Endodermal cell (in vitro differentiated cells): ENCODE measurements around the gene SNRNP27. TPM values are rescaled to one million over a fixed set of nuclear protein-coding genes. Genes with fewer than 3 reads are reported as not detected.

ENCODE experiments used
- DNase-seq: peaks from one replicate; pipeline ENCODE4 v3.0.0-alpha.2; 2017
- H3K27ac ChIP-seq: 2 replicates; pipeline ENCODE4 v1.5.1; 2013; ENCODE audit warnings: mild to moderate bottlenecking, low read depth, low read length, moderate library complexity
- H3K27me3 ChIP-seq: 2 replicates; pipeline ENCODE4 v1.6.1; 2013; ENCODE audit warnings: mild to moderate bottlenecking, low read length, moderate library complexity; ENCODE audit not compliant: insufficient read depth, control insufficient read depth, poor library complexity, severe bottlenecking
- H3K36me3 ChIP-seq: 2 replicates; pipeline ENCODE4 v1.7.0; 2013; ENCODE audit warnings: mild to moderate bottlenecking, low read length, moderate library complexity; ENCODE audit not compliant: control insufficient read depth, insufficient read depth
- H3K4me1 ChIP-seq: one replicate; pipeline ENCODE4 v1.7.0; 2013; ENCODE audit warnings: low read length; ENCODE audit not compliant: control insufficient read depth, insufficient read depth
- H3K4me3 ChIP-seq: 2 replicates; pipeline ENCODE4 v1.5.1; 2013; ENCODE audit warnings: mild to moderate bottlenecking, low read length, moderate library complexity
- H3K9ac ChIP-seq: 2 replicates; pipeline ENCODE4 v1.6.1; 2013; ENCODE audit warnings: mild to moderate bottlenecking, low read length, moderate library complexity; ENCODE audit not compliant: poor library complexity, severe bottlenecking; ENCODE audit errors: extremely low read depth
- H3K9me3 ChIP-seq: 2 replicates; pipeline ENCODE4 v1.6.1; 2013; ENCODE audit warnings: mild to moderate bottlenecking, low read length, moderate library complexity; ENCODE audit not compliant: control insufficient read depth
- H3K27ac Mint-ChIP-seq: 2 replicates; pipeline ENCODE4 v1.8.0; 2020; ENCODE audit warnings: mixed read lengths
- H3K27me3 Mint-ChIP-seq: 2 replicates; pipeline ENCODE4 v1.8.0; 2021; ENCODE audit warnings: mild to moderate bottlenecking, mixed read lengths; ENCODE audit not compliant: insufficient read depth
- H3K36me3 Mint-ChIP-seq: 2 replicates; pipeline ENCODE4 v1.8.0; 2020; ENCODE audit warnings: low read depth, mixed read lengths
- H3K4me1 Mint-ChIP-seq: 2 replicates; pipeline ENCODE4 v1.8.0; 2020; ENCODE audit warnings: mixed read lengths
- H3K4me3 Mint-ChIP-seq: 2 replicates; pipeline ENCODE4 v1.8.0; 2020; ENCODE audit warnings: mild to moderate bottlenecking, moderate library complexity, mixed read lengths
- H3K9me3 Mint-ChIP-seq: 2 replicates; pipeline ENCODE4 v1.8.0; 2020; ENCODE audit warnings: mild to moderate bottlenecking, mixed read lengths
- WGBS, 2 experiments: methylation state at CpG; one replicate each; pipeline versions ENCODE4 v1.1.5 to v1.1.7; 2013; ENCODE audit warnings: missing lambda C conversion rate in 2 of 2, mixed read lengths in 1 of 2; ENCODE audit not compliant: insufficient coverage in 1 of 2, insufficient read length in 1 of 2; 5-methylcytosine and 5-hydroxymethylcytosine counted together
- total RNA-seq, 2 donors: library from RNA; stranded (reverse); fragmentation: NEBNext Ultra II Directional in 1 of 2; extraction: Animal tissue kit (Norgen Biotek cat#: 25700) in 1 of 2; gene quantifications; 2 replicates in 1 of 2; 3 replicates in 1 of 2; pipeline ENCODE4 v1.2.1, GENCODE V29; 2021
- TF ChIP-seq, protein P1 (sequence below): fragments of 200-600 bp; sonication (generic); conservative IDR thresholded peaks from 2 replicates; pipeline ENCODE4 v1.5.0; 2021; ENCODE audit warnings: antibody characterized with exemption, mild to moderate bottlenecking

The SNRNP27 gene
- total RNA-seq, 2 donors from 2014 or later, result 56.2 to 64.9 TPM

DNA sequence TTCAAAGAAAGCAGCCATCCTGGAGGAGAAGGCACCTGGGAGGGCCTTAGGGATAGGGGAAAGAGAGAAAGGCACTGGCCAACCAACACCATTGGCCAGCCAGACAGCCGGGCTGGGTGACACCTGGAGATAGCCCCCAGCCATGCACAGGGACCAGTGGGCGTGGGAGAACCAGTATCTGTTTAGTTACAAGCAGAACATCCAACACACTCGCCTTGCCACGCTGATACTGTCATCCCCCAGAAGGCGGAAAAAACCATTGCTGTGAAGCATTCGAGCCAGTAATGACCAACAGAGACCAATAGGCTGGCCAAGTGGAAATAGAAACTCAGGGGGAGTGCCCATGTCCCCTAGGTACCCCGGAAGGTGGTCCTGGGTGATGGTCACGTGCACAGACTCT lies 52.2 kb downstream of the SNRNP27 start:
- H3K36me3 Mint-ChIP-seq, result no peaks in the 10 kb centered on the region
- Histone ChIP-seq H3K4me3 (no peak overlapping the region), H3K36me3 (no peaks in the 10 kb centered on the region), H3K9me3 (no peaks in the 10 kb centered on the region), H3K9ac (no peak overlapping the region), H3K27me3 (no peaks in the 10 kb centered on the region), H3K4me1 (no peaks in the 10 kb centered on the region), H3K27ac (no peak overlapping the region)
- no peak overlapping the region for H3K4me3 Mint-ChIP-seq
- no peak for DNase-seq
- TF ChIP-seq, protein P1, sequence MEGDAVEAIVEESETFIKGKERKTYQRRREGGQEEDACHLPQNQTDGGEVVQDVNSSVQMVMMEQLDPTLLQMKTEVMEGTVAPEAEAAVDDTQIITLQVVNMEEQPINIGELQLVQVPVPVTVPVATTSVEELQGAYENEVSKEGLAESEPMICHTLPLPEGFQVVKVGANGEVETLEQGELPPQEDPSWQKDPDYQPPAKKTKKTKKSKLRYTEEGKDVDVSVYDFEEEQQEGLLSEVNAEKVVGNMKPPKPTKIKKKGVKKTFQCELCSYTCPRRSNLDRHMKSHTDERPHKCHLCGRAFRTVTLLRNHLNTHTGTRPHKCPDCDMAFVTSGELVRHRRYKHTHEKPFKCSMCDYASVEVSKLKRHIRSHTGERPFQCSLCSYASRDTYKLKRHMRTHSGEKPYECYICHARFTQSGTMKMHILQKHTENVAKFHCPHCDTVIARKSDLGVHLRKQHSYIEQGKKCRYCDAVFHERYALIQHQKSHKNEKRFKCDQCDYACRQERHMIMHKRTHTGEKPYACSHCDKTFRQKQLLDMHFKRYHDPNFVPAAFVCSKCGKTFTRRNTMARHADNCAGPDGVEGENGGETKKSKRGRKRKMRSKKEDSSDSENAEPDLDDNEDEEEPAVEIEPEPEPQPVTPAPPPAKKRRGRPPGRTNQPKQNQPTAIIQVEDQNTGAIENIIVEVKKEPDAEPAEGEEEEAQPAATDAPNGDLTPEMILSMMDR, result no peak
- H3K27me3 Mint-ChIP-seq, result no peaks in the 10 kb centered on the region
- no peaks in the 10 kb centered on the region for H3K9me3 Mint-ChIP-seq
- WGBS, 2 experiments, result 86 to 92% methylated on average over 6 to 8 of the region's 8 CpGs
- peaks cover 6% of the 10 kb centered on the region for H3K4me1 Mint-ChIP-seq
- H3K27ac Mint-ChIP-seq, result no peak overlapping the region

DNA sequence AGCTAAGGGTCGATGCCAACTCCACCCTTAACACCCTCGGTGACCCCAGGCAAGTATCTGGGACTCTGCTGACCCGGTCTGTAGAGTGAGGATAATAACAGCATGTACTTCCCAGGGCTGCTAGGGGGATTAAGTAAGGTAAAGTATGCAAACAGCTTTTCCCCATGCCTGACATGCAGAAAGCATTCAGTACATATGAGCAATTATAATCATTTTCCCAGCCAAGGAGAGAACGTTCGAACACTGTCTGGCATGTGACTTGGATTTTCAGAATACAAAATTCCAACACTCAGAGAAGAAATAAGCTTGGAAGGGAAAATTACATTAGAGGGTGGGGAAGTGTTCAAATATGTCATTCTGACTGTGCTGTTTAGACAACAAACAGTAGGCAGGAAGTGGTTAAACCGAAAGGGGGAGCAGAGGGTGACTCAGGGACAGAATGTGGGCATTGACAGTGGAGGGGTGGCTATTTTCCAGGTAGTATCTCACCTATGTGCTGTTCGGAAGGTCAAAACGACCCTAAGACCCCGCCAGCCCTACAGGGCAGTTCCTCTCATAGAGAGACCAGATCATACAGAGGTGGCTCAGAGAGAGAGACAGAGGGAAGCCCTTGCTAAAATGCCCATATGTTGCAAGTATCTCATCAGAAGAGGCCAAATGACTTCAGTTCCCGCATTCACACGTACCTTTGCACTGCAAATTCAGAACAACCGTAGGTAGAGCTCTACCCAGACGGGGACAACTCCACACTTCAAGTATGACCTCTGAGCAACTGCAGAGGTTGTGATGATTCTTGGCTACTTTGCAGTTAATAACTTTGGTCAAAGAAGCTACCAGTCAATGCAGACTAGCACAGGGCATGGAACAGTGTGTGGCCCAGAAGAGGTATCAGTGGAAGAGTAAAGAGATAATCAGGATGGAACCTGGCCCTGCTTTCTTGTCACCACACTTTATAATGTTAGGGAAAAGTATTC lies 52.9 kb downstream of the SNRNP27 start:
- H3K9me3 ChIP-seq, result no peaks in the 10 kb centered on the region
- no peaks in the 10 kb centered on the region for H3K27me3 ChIP-seq
- H3K4me1 ChIP-seq, result no peaks in the 10 kb centered on the region
- no peaks in the 10 kb centered on the region for H3K36me3 Mint-ChIP-seq
- DNase-seq, result no peak
- no peaks in the 10 kb centered on the region for H3K36me3 ChIP-seq
- H3K4me3 ChIP-seq, result no peak overlapping the region
- no peaks in the 10 kb centered on the region for H3K27me3 Mint-ChIP-seq
- no peak overlapping the region for H3K9ac ChIP-seq
- H3K27ac Mint-ChIP-seq, result no peak overlapping the region
- TF ChIP-seq, protein P1, result no peak
- H3K9me3 Mint-ChIP-seq, result no peaks in the 10 kb centered on the region
- WGBS, 2 experiments, result 89 to 90% methylated on average over 13 of the region's 13 CpGs
- H3K27ac ChIP-seq, result no peak overlapping the region
- peaks cover 6% of the 10 kb centered on the region for H3K4me1 Mint-ChIP-seq
- no peak overlapping the region for H3K4me3 Mint-ChIP-seq

DNA sequence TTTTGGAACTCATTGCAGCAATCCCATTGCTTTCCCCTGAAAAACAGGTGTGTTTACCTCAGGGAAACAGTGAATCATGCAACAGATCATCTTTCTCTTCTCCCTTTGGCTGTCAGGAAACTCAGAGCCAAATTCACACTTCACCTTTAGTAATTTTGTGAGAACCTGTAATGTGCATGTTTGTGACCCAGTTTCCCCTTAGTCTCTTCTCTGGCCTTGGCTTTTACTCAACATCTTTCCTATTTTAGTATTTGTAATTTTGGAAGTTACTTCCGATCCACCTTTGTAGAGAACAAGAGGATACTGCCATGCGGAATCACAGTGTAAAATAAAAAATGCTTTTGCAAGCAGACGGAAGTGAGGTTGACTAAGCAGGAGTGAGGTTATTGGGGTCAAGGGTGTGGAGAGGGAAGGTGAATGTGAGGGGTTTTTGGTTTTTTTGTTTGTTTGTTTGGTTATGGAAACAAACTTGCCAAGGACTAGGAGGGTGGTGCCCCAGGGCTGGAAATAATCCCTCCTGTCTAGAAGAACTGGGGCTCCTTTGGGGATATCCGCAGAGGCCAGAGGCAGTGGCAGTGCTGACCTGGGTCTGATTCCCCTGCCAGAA lies 53.7 kb downstream of the SNRNP27 start:
- 87 to 92% methylated on average over 3 to 4 of the region's 4 CpGs for WGBS, 2 experiments
- no peaks in the 10 kb centered on the region for H3K9me3 Mint-ChIP-seq

More for the DNA sequence above, 53.7 kb downstream of the SNRNP27 start:
- Histone ChIP-seq H3K9me3 (no peaks in the 10 kb centered on the region), H3K27me3 (no peaks in the 10 kb centered on the region), H3K36me3 (no peaks in the 10 kb centered on the region), H3K4me1 (no peaks in the 10 kb centered on the region), H3K27ac (no peak overlapping the region), H3K4me3 (no peak overlapping the region), H3K9ac (no peak overlapping the region)
- Mint-ChIP-seq H3K4me3 (no peak overlapping the region), H3K4me1 (peaks cover 6% of the 10 kb centered on the region), H3K36me3 (no peaks in the 10 kb centered on the region), H3K27me3 (no peaks in the 10 kb centered on the region), H3K27ac (no peak overlapping the region)
- TF ChIP-seq, protein P1, result no peak
- no peak for DNase-seq
